GM12878 (cell line): Measurements from ENCODE around the gene AIG1. TPM values are rescaled to one million over a fixed set of nuclear protein-coding genes. Genes with fewer than 3 reads are reported as not detected.

Experiments
- BCLAF1 ChIP-seq: fragments of 450-650 bp; IDR thresholded peaks from 2 replicates; pipeline ENCODE4 v1.6.1; 2017; ENCODE audit warnings: antibody characterized with exemption, mild to moderate bottlenecking, moderate library complexity
- IRF4 ChIP-seq: IDR thresholded peaks from 2 replicates; pipeline ENCODE4 v1.6.1; 2011; ENCODE audit warnings: low read depth, low read length
- MEF2B ChIP-seq: fragments of 450-650 bp; IDR thresholded peaks from 2 replicates; pipeline ENCODE4 v1.6.1; 2018; ENCODE audit warnings: mild to moderate bottlenecking, moderate library complexity; ENCODE audit not compliant: partially characterized antibody, poor library complexity, severe bottlenecking
- POLR2AphosphoS5 ChIP-seq: IDR thresholded peaks from 2 replicates; pipeline ENCODE4 v1.6.1; 2011; ENCODE audit warnings: mild to moderate bottlenecking, low read length, inconsistent platforms
- PRDM15 ChIP-seq: fragments of 450-650 bp; formaldehyde crosslinking; IDR thresholded peaks from 2 replicates; pipeline ENCODE4 v1.4.0; 2020; ENCODE audit warnings: mild to moderate bottlenecking, moderate library complexity
- RFX5 ChIP-seq: IDR thresholded peaks from 2 replicates; pipeline ENCODE4 v1.6.1; 2011; ENCODE audit warnings: low read depth, low read length, improper control_type of control experiment
- SIN3A ChIP-seq: IDR thresholded peaks from 2 replicates; pipeline ENCODE4 v1.6.1; 2012; ENCODE audit warnings: low read depth, low read length, improper control_type of control experiment
- SMARCA5 ChIP-seq: fragments of 450-650 bp; IDR thresholded peaks from 2 replicates; pipeline ENCODE4 v1.6.1; 2017; ENCODE audit warnings: mild to moderate bottlenecking
- ZBTB40 ChIP-seq: fragments of 450-650 bp; IDR thresholded peaks from 2 replicates; pipeline ENCODE4 v1.6.1; 2016; ENCODE audit warnings: mild to moderate bottlenecking, moderate library complexity, borderline replicate concordance
- polyA plus RNA-seq, 11 experiments: library from polyadenylated mRNA; depleted of rRNA in 4 of 11; unstranded in 6 of 11; stranded (reverse) in 5 of 11; fragments of >200 nt; fragmentation: Nextera tagmentation in 4 of 11; fragmentation: Illumina TruSeq in 1 of 11; extraction: Ambion mirVana in 4 of 11; extraction: Trizol in 1 of 11; gene quantifications; 1 replicate in 1 of 11; 2 replicates in 10 of 11; pipeline versions ENCODE4 v1.2.1 to v1.2.3, GENCODE V29; 2011 to 2016; ENCODE audit warnings: inconsistent platforms in 2 of 11, missing spikeins in 2 of 11, low read depth in 1 of 11
- total RNA-seq, 4 experiments: library from RNA; depleted of rRNA in 3 of 4; stranded (reverse); fragments of >200 nt in 3 of 4; fragmentation: Illumina TruSeq in 1 of 4; extraction: Trizol in 1 of 4; gene quantifications; 2 replicates each; pipeline versions ENCODE4 v1.2.1 to v1.2.3, GENCODE V29; 2013 to 2021

Gene AIG1
- total and polyA plus RNA-seq, 10 of the 15 experiments (the other 5 are each of a cell fraction or from before 2014, with no cell fraction given), result 27.0 to 74.5 (median 36.4) TPM

GRCh38 chr6:143376375-143376774 lies 315.7 kb downstream of the AIG1 start (continued):
- TF ChIP-seq ZBTB40, result no peak
- no peak for TF ChIP-seq RFX5
- TF ChIP-seq MEF2B, result no peak
- no peak for TF ChIP-seq IRF4
- TF ChIP-seq SMARCA5, result no peak
- TF ChIP-seq POLR2AphosphoS5, result no peak
- no peak for TF ChIP-seq BCLAF1
- TF ChIP-seq PRDM15 (CRISPR knock-in tag), result no peak
- no peak for TF ChIP-seq SIN3A
